Measurements from ENCODE around the gene CKAP2L.
"Not testable (repeated sequence)": the region's sequence is repeated elsewhere in the genome, so short reads cannot be mapped to it uniquely, and the experiment has no call there.

CKAP2L gene

DNA sequence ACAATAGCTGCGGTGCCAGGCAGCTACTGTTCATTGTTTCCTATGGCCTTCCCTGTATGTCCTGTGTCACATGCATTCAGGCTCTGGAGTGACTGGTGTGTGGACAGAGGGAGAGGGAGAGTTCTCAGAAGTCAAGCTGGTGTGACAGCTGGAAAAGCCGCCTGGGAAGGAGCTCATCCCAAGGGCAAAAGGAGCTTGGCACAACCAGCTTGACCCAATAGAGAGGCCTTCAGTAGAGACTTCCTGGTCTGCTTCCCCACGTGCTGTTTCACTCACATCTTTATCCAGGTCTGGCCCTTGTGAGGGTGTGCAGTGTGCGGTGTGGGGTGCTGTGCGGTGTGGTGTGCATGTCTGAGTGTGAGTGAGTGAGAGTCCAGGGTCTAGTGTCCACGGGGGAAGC, 54.7 kb downstream of the CKAP2L start:
- DNase-seq (ENCODE audit: low read depth), result no peak

- DNase-seq (ENCODE audit: low read depth), result no peak
Measured at GRCh38 chr2:112708968-112709367, 55.4 kb downstream of the CKAP2L start.

GRCh38 chr2:112706947-112707346, 57.5 kb downstream of the CKAP2L start:
- not testable (repeated sequence) for DNase-seq (ENCODE audit: low read depth)

DNA sequence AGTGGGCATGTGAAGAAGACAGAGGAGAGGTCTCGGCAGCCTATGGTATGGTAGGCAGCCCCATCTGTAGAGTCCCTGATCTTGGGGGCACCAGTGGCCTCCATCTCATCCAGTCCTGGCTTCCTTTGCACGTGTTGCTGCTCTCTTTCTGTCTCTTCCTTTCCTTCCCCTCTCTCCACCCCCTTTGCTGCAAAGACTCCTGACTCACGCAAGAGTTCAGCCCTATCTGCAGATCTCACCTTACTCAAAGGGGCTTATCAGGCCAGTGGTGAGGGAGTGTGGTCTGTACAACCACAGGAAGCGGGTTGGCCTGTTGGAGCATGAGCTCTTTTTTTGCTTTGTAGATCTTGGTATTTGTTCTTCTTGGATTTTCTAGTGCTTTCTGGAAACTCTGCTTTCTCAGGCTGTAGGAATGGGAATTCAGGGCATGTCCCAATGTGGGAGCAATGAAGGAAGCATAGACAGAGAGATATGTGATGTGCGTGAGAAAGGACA, 58.2 kb downstream of the CKAP2L start:
- peak; percentile 83 for DNase-seq (ENCODE audit: low read depth)

DNA sequence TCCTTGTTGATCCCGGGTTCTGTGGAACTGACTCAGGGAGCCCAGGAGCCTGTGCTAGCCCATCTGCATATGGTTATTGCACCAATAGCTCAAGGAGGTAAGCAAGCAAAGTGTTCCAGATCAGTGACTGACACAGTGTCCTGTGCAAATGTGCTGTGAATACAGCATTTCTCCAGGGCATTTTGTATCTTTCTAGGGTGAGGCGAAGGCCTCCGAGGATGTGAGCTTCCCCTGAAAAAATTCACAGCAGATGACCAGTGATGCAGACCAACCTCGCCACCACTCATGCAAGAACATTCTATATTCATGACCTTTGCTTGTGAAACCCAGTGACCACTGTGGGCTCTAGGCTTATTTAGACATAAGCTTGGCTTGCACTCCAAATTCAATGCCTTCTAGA, 58.8 kb downstream of the CKAP2L start:
- DNase-seq (ENCODE audit: low read depth), result peak; percentile 22

DNA sequence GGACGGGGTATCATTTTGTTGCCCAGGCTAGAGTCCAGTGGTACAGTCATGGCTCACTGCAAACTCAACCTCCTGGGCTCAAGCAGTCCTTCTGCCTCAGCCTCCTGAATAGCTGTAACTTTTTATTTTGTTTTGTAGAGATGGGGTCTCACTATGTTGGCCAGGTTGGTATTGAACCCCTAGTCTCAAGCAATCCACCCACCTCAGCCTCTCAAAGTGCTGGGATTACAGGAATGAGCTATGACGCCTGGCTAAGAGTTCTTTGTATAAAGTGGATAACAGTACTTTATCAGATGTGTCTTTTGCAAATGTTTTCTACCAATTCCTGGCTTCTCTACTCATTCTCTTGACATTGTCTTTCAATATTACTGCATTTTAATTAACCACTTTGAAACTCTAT, 60.7 kb downstream of the CKAP2L start:
- no peak for DNase-seq (ENCODE audit: low read depth)

DNA sequence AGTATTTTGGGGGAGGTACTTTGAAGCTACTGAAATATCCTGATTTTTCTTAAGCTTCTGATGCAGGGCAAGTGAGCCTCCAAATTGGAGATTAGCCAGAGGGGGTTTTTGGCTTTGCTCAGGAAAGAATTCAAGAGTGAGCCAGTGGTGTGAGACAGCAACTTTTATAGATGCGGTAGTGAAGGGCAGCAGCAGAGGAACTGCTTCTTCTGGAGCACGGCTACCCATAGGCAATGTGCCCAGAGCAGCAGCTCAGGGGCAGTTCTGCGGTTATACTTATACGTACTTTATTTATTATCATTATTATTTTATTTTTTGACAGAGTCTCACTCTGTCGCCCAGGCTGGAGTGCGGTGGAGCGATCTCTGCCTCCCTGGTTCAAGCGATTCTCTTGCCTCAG, 63.4 kb downstream of the CKAP2L start:
- no peak for DNase-seq (ENCODE audit: low read depth)

DNA sequence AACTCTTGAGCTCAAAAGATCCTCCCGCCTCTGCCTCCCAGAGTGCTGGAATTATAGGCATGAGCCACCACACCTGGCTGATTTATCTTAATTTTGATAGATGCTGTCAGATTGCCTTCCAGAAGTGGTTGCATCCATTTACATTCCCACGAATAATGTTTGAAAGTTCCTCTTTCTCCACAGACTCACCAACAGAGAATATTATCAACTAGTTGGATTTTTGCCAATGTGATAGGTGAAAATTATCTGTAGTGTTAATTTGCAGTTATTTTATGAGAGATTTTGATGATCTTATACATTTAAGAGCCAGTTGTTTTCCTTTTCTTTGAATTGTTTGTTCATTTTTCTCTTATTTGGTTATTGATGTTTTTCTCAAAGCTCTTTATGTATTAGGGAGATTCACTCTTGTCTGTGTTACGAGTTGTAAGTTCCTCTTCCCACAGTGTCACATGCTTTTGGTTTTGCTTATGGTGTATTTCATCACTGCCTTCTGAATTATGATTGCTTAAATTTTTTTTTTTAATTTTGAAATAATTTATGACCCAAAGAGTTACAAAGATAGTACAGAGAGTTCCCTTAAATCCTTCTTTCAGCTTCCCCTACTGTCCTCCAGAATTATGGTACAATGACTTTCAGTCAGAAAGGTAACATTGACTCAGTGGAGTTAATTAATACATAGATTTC, 64.3 kb downstream of the CKAP2L start:
- DNase-seq (ENCODE audit: low read depth), result no peak

- no peak for DNase-seq (ENCODE audit: low read depth)
Measured at GRCh38 chr2:112698834-112699515, 65.4 kb downstream of the CKAP2L start.

GRCh38 chr2:112694182-112694581, 70.2 kb downstream of the CKAP2L start:
- DNase-seq (ENCODE audit: low read depth), result no peak

GRCh38 chr2:112693596-112693995, 70.8 kb downstream of the CKAP2L start:
- no peak for DNase-seq (ENCODE audit: low read depth)

DNA sequence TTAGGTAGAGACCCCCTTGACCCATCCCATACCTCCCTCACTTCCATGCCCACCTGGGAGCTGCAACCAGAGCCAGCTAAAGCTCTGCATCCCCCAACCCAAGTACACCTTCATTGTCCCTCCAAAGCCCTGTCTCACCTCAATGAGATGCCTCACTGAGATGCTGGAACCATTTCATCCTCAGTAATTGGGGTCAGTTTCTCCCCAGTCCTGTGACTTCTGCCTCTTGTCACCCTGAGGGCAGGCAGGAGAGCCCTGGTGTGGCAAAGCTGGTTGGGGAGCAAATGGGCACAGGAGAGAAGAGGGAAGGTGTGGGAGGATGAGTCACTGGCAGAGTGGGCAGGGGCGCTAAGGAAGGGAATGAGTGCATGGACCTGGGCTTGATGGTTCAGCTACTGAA, 71.5 kb downstream of the CKAP2L start:
- no peak for DNase-seq (ENCODE audit: low read depth)

GRCh38 chr2:112692495-112692911, 71.9 kb downstream of the CKAP2L start:
- DNase-seq (ENCODE audit: low read depth), result peak; percentile 97

DNA sequence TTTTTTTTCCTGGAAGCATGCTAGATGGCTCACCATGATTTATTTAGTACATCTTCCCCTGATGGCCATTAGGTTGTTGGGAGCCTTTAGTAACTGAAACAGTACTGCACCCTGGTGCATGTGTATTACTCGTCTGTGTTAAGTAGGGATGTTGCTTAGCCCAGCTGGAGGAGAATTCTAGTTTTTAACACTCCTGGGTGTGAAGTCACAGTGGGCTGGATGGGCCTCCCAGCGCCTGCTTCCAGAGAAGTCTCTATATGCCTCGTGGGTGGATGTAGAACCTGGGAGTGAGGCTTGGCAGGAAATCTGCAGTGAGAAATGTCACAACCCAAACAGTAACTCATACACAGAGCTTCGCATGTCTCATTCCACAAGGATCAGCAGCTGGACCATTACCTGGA, 72.5 kb downstream of the CKAP2L start:
- no peak for DNase-seq (ENCODE audit: low read depth)

DNA sequence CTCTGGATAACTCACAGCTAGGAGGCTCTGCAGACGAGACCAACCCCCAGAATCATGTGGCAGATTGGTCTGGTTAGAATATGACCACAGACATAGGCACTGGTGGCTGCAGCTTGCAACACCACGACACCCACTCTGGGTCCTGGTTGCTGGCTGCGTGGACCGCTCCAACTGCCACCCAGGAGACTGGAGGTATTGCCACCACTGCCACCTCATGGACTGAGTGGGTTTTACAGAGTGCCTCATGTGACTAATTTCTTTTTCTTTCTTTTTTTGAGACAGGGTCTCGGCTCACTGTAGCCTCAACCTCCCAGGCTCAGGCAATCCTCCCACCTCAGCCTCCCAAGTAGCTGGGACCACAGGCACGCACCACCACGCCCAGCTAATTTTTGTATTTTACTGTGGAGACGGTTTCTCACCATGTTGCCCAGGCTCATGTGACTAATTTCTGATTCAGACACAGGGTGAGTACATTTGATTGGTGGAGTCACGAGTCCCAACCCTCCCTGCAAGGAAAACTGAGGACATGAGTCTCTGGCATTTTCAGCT, 73.5 kb downstream of the CKAP2L start:
- peak; percentile 47 for DNase-seq (ENCODE audit: low read depth)

- peak; percentile 24 for DNase-seq (ENCODE audit: low read depth)
Measured at GRCh38 chr2:112688086-112688880, 76.1 kb downstream of the CKAP2L start.

DNA sequence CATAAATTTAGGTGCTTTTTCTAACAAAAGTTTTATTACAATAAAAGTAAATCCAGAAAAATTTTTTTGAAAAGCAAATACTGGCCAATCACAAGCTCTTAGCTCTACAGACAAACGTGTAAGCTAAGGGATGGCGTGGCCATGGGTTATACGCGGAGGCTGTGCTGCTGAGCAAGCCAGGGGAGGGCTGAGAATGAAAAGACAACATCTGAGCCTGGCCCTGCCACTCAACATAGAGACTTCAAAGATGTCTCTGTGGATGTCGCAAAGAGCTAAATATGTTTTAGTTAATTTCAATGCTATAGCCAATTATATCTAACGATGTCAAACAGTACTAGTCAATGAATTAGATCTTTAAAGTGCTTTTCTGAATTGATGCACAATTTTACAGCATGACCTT, 76.9 kb downstream of the CKAP2L start:
- DNase-seq (ENCODE audit: low read depth), result no peak

Measured in EH (cell line).